Right lobe of liver (tissue), 4 donors: ENCODE measurements around the gene CDKAL1.

Experiments used
- POLR2A ChIP-seq: fragments of 450-650 bp; IDR thresholded peaks from one replicate; pipeline ENCODE4 v1.6.1; 2017; ENCODE audit warnings: antibody characterized with exemption, mild to moderate bottlenecking
- TF ChIP-seq, protein P1 (sequence below), 4 donors: fragments of 200-600 bp in 3 of 4; fragments of 450-650 bp in 1 of 4; IDR thresholded peaks; one replicate each; pipeline versions ENCODE4 v1.5.1 to v1.8.0; 2016 to 2022; ENCODE audit warnings: antibody characterized with exemption in 4 of 4, mild to moderate bottlenecking in 2 of 4
- donor health status: DM: no; HTN: no; CAD: no.
- donor health status: DM: no; HTN: no; CAD: no.
- donor health status: DM: no; HTN: yes; CAD: no.

GRCh38 chr6:20542927-20543602, 8.8 kb downstream of the CDKAL1 start:
- TF ChIP-seq, protein P1, sequence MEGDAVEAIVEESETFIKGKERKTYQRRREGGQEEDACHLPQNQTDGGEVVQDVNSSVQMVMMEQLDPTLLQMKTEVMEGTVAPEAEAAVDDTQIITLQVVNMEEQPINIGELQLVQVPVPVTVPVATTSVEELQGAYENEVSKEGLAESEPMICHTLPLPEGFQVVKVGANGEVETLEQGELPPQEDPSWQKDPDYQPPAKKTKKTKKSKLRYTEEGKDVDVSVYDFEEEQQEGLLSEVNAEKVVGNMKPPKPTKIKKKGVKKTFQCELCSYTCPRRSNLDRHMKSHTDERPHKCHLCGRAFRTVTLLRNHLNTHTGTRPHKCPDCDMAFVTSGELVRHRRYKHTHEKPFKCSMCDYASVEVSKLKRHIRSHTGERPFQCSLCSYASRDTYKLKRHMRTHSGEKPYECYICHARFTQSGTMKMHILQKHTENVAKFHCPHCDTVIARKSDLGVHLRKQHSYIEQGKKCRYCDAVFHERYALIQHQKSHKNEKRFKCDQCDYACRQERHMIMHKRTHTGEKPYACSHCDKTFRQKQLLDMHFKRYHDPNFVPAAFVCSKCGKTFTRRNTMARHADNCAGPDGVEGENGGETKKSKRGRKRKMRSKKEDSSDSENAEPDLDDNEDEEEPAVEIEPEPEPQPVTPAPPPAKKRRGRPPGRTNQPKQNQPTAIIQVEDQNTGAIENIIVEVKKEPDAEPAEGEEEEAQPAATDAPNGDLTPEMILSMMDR (IDR thresholded peaks at IDR 0.05) = no peak
- no peak for TF ChIP-seq POLR2A
